Measurements from ENCODE around the gene TP73. TPM values are rescaled to one million over a fixed set of nuclear protein-coding genes. Genes with fewer than 3 reads are reported as not detected.

Gene TP73
- total RNA-seq, 2 donors from 2014 or later = 0.26 to 13.5 TPM

DNA sequence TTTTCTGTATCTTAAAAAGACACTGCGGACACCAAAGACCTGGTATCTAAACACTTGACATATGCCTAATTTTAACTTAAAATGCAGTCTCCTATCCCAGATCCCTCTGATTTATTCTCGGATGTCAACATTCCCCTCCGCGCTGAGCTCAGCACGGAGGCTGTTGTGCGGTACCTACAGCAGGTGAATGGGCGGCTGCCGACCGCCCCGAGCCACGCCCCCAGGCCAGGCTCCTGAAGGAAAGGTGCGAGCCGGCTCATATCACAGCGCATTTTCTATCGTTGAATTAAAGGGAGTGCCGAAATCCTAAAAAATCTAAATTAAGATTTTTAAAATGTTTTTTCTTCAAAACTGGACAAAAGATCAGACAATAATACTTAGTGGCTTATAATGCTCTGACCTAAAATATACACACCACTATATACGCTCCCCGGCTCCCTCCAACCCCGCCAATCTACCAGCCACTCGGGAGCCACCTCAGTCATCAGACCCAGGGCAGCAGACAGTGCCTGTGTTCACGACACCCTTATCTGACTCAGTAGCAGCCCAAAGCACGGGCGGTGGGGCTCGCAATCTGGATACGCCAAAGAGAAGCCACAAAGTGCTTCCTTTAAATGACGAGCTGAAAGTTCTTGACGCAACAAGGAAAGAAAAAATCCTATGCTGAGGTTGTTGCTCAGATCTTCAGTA is 6.5 kb upstream of the TP73 start:
- H3K4me1 ChIP-seq = peaks cover 27% of the 10 kb centered on the region
- H3K9me3 ChIP-seq = no peaks in the 10 kb centered on the region
- no peak for DNase-seq
- ATAC-seq = no peak
- intact Hi-C loops (cut with DNase I) = no loop called here
- WGBS, 2 donors = 92 to 93% methylated on average over 27 of the region's 27 CpGs
- no peak overlapping the region for H3K27ac ChIP-seq
- peaks cover 0 to 4% of the 10 kb centered on the region in 2 donors for H3K27me3 ChIP-seq
- no peak overlapping the region for H3K4me3 ChIP-seq
- H3K36me3 ChIP-seq (replicated peaks in 1 of 2; ENCODE audit: insufficient read depth in 1 of 2, low read depth in 2 of 2) = peaks cover 0 to 3% of the 10 kb centered on the region in 2 donors
- no peak for TF ChIP-seq POLR2A (IDR thresholded peaks at IDR 0.05)
- TF ChIP-seq, protein P1, sequence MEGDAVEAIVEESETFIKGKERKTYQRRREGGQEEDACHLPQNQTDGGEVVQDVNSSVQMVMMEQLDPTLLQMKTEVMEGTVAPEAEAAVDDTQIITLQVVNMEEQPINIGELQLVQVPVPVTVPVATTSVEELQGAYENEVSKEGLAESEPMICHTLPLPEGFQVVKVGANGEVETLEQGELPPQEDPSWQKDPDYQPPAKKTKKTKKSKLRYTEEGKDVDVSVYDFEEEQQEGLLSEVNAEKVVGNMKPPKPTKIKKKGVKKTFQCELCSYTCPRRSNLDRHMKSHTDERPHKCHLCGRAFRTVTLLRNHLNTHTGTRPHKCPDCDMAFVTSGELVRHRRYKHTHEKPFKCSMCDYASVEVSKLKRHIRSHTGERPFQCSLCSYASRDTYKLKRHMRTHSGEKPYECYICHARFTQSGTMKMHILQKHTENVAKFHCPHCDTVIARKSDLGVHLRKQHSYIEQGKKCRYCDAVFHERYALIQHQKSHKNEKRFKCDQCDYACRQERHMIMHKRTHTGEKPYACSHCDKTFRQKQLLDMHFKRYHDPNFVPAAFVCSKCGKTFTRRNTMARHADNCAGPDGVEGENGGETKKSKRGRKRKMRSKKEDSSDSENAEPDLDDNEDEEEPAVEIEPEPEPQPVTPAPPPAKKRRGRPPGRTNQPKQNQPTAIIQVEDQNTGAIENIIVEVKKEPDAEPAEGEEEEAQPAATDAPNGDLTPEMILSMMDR (IDR thresholded peaks at IDR 0.05) = no peak

- no peaks in the 10 kb centered on the region for H3K9me3 ChIP-seq
- TF ChIP-seq POLR2A (IDR thresholded peaks at IDR 0.05) = no peak
- TF ChIP-seq, protein P1 (IDR thresholded peaks at IDR 0.05) = no peak
- H3K27ac ChIP-seq = no peak overlapping the region
- peaks cover 0 to 3% of the 10 kb centered on the region in 2 donors for H3K36me3 ChIP-seq (replicated peaks in 1 of 2; ENCODE audit: insufficient read depth in 1 of 2, low read depth in 2 of 2)
- DNase-seq = no peak
- intact Hi-C loops (cut with DNase I) = no loop called here
- 90 to 96% methylated on average over 13 to 20 of the region's 20 CpGs for WGBS, 2 donors
- H3K4me3 ChIP-seq = no peak overlapping the region
- peaks cover 35% of the 10 kb centered on the region for H3K4me1 ChIP-seq
- no peak for ATAC-seq
- H3K27me3 ChIP-seq = peaks cover 0 to 12% of the 10 kb centered on the region in 2 donors
These were observed 5.7 kb upstream of the TP73 start for GRCh38 chr1:3646596-3646995.

DNA sequence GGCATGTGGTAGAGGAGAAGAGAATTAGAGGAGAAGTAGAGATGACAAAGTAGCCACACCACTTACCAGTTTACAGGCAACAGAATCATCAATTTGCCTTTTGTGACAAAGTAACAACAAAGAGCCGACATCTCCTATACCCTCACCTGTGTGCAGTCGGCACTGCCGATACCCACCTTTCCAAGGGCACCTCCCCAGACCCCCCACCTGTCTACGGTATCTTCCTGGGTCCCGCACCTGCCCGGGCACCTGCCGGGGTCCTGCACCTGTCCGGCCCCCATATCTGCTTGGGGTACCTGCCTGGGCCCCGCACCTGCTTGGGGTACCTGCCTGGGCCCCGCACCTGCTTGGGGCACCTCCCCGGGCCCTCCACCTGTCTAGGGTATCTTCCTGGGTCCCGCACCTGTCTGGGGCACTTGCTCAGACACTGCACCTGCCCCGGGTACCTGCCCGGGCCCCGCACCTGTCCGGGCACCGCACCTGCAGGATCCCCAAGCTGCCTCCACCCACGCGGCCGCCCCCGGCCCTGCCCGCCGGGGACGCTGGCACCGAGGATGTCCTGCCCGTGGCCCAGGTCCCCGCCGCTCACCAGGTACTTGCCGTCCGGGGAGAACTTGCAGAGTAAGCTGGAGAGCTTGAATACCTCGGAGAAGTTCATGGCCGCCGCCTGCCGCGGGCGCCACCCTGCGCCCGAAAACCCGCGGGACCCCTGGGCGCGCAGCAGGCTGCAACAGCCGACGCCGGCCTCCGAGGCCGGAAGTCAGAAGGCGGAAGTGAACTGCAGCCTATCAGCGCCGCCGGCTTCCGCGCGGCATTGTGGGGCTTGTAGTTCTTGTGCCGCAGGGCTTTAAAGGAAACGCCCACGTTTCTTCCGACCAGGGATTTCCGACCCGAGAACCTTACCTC is 2.7 kb upstream of the TP73 start, which contains the start of gene WRAP73:
WRAP73 (minus strand) TSS at position 762 of the 906 bp plus-strand sequence; CDS start at position 658, 104 bp downstream.
- 2% methylated on average over 32 to 60 of the region's 60 CpGs for WGBS, 2 donors
- Histone ChIP-seq H3K27me3 (peaks cover 0 to 32% of the 10 kb centered on the region in 2 donors), H3K27ac (peak within 1 kb of the TSS in 1 of 4 donors; percentile 42), H3K4me3 (peak within 1 kb of the TSS; percentile 79 to 95), H3K9me3 (no peaks in the 10 kb centered on the region), H3K36me3 (replicated peaks in 1 of 2; ENCODE audit: insufficient read depth in 1 of 2, low read depth in 2 of 2) (peaks cover 0 to 3% of the 10 kb centered on the region in 2 donors), H3K4me1 (peaks cover 50% of the 10 kb centered on the region)
- intact Hi-C loops (cut with DNase I) = no loop called here
- TF ChIP-seq POLR2A (IDR thresholded peaks at IDR 0.05) = peak; percentile 46 to 82 (median 81)
- TF ChIP-seq, protein P1 (IDR thresholded peaks at IDR 0.05) = peak in 1 of 7 experiments; percentile 30
- DNase-seq = peak; percentile 87 to 92 (median 90)
- peak; percentile 96 for ATAC-seq

GRCh38 chr1:3650248-3651025 is 1.9 kb upstream of the TP73 start:
- ATAC-seq = no peak
- peaks cover 0 to 33% of the 10 kb centered on the region in 2 donors for H3K27me3 ChIP-seq
- no peak for DNase-seq

More at GRCh38 chr1:3650248-3651025, 1.9 kb upstream of the TP73 start:
- TF ChIP-seq POLR2A (IDR thresholded peaks at IDR 0.05) = no peak
- TF ChIP-seq, protein P1 (IDR thresholded peaks at IDR 0.05) = no peak
- Histone ChIP-seq H3K4me1 (peaks cover 50% of the 10 kb centered on the region), H3K9me3 (no peaks in the 10 kb centered on the region), H3K27ac (no peak overlapping the region), H3K36me3 (replicated peaks in 1 of 2; ENCODE audit: insufficient read depth in 1 of 2, low read depth in 2 of 2) (peaks cover 0 to 3% of the 10 kb centered on the region in 2 donors), H3K4me3 (no peak overlapping the region)
- intact Hi-C loops (cut with DNase I) = no loop called here
- 9 to 20% methylated on average over 33 to 50 of the region's 50 CpGs for WGBS, 2 donors
